ENCODE results near the gene ARHGAP33. TPM values are rescaled to one million over a fixed set of nuclear protein-coding genes. Genes with fewer than 3 reads are reported as not detected.
A peak's percentile ranks its signal among the peaks of the same experiment; 100 is the strongest.

The ARHGAP33 gene
- total and polyA plus RNA-seq, 10 of the 15 experiments (the other 5 are each of a cell fraction or from before 2014, with no cell fraction given), result 0.05 to 22.9 (median 2.3) TPM; not detected in 1

GRCh38 chr19:35748106-35749020 is 27.0 kb upstream of the ARHGAP33 start, which contains the start of gene LIN37:
LIN37 (plus strand) TSS chr19:35748576; CDS start chr19:35748725, 149 bp downstream.
- peak within 1 kb of the TSS; percentile 66 for H3K9ac ChIP-seq (ENCODE audit: control insufficient read depth, insufficient read depth, low read length)
- intact Hi-C loops (cut with micrococcal nuclease; ENCODE audit: unreplicated experiment), result loop anchor here (2.0 kb wide), 1 partner anchor 182 kb away; no protein-coding TSS in a partner anchor
- peak within 1 kb of the TSS; percentile 92 for H3K4me2 ChIP-seq (ENCODE audit: control insufficient read depth, insufficient read depth)
- H3K4me3 ChIP-seq, result peak within 1 kb of the TSS; percentile 81
- H3K79me2 ChIP-seq (ENCODE audit: control insufficient read depth, insufficient read depth, low read length), result peaks cover 17% of the 10 kb centered on the region
- DNase-seq (ENCODE audit: low read depth, low spot score) (peak; percentile 99), FAIRE-seq (peak; percentile 99), ATAC-seq (peak; percentile 85)
- POLR2A ChIA-PET, result interaction anchor here (0.6 to 1.7 kb wide), 19 partner anchors 8 to 418 kb away, joined by 3 to 27 read pairs (median 4); partner anchors contain the start of genes ARHGAP33, COX6B1, HSPB6 and PROSER3
- peak within 1 kb of the TSS; percentile 59 for H3K27ac ChIP-seq (ENCODE audit: control insufficient read depth, insufficient read depth)
- in situ Hi-C loops (cut with MboI), result no loop called here
- BruUV-seq (replicated peaks), result TSS peak; percentile 71
- CTCF ChIA-PET, result interaction anchor here (0.6 to 1.8 kb wide), 11 partner anchors 9 to 200 kb away, joined by 3 to 19 read pairs (median 4); no protein-coding TSS in a partner anchor
- H3K27me3 ChIP-seq (replicated peaks in 1 of 2; ENCODE audit: control insufficient read depth in 2 of 2, insufficient read depth in 2 of 2, low read length in 1 of 2), result no peaks in the 10 kb centered on the region
- H2AFZ ChIP-seq (ENCODE audit: control insufficient read depth, low read depth, low read length), result peak within 1 kb of the TSS; percentile 78
- peaks cover 19% of the 10 kb centered on the region for H3K4me1 ChIP-seq (ENCODE audit: control insufficient read depth, insufficient read depth, low read length)
- 5% methylated on average over 45 of the region's 45 CpGs for WGBS (ENCODE audit: insufficient coverage, insufficient replicate concordance, low lambda C conversion rate, missing lambda C conversion rate)
- SMC1A ChIA-PET (ENCODE audit: uncharacterized antibody, unreplicated experiment), result interaction anchor here (0.7 to 1.5 kb wide), 7 partner anchors 30 to 183 kb away, joined by 3 to 6 read pairs (median 4); no protein-coding TSS in a partner anchor
- H3K36me3 ChIP-seq (ENCODE audit: control insufficient read depth in 2 of 2, insufficient read depth in 2 of 2, low read length in 1 of 2), result peaks cover 0 to 2% of the 10 kb centered on the region in 2 experiments; a peak in 1 of 4 replicates
- no peaks in the 10 kb centered on the region for H4K20me1 ChIP-seq (ENCODE audit: control insufficient read depth, insufficient read depth)
- RAD21 ChIA-PET (ENCODE audit: unreplicated experiment), result interaction anchor here (0.7 to 1.9 kb wide), 15 partner anchors 9 to 238 kb away, joined by 3 to 16 read pairs (median 4); partner anchors contain the start of gene PROSER3
- H3K9me3 ChIP-seq (replicated peaks; ENCODE audit: control insufficient read depth, insufficient read depth, low read length), result no peaks in the 10 kb centered on the region
- TF ChIP-seq MTA2 (IDR thresholded peaks at IDR 0.05; ENCODE audit: low read depth), result no peak
- peak; percentile 87 for TF ChIP-seq KLF5 (IDR thresholded peaks at IDR 0.05; ENCODE audit: partially characterized antibody)
- TF ChIP-seq, protein P1, sequence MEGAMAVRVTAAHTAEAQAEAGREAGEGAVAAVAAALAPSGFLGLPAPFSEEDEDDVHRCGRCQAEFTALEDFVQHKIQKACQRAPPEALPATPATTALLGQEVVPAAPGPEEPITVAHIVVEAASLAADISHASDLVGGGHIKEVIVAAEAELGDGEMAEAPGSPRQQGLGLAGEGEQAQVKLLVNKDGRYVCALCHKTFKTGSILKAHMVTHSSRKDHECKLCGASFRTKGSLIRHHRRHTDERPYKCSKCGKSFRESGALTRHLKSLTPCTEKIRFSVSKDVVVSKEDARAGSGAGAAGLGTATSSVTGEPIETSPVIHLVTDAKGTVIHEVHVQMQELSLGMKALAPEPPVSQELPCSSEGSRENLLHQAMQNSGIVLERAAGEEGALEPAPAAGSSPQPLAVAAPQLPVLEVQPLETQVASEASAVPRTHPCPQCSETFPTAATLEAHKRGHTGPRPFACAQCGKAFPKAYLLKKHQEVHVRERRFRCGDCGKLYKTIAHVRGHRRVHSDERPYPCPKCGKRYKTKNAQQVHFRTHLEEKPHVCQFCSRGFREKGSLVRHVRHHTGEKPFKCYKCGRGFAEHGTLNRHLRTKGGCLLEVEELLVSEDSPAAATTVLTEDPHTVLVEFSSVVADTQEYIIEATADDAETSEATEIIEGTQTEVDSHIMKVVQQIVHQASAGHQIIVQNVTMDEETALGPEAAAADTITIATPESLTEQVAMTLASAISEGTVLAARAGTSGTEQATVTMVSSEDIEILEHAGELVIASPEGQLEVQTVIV (IDR thresholded peaks at IDR 0.05; ENCODE audit: borderline replicate concordance, partially characterized antibody), result peak; percentile 68
- no peak for TF ChIP-seq JUNB (IDR thresholded peaks at IDR 0.05)
- TF ChIP-seq IRF5 (IDR thresholded peaks at IDR 0.05; ENCODE audit: borderline replicate concordance), result no peak
- peak; percentile 78; the same call in 1 of the 2 replicates for TF ChIP-seq SIN3A (IDR thresholded peaks at IDR 0.05; ENCODE audit: low read depth, low read length)
- peak in 1 of 2 experiments; percentile 34; a peak in 1 of 4 replicates for TF ChIP-seq BHLHE40 (IDR thresholded peaks at IDR 0.05; ENCODE audit: borderline replicate concordance in 1 of 2, low read depth in 2 of 2, low read length in 1 of 2)
- no peak for TF ChIP-seq SUZ12 (IDR thresholded peaks at IDR 0.05; ENCODE audit: unreplicated experiment)
- TF ChIP-seq HCFC1 (IDR thresholded peaks at IDR 0.05; ENCODE audit: low read length), result peak; percentile 98
- TF ChIP-seq, protein P2, sequence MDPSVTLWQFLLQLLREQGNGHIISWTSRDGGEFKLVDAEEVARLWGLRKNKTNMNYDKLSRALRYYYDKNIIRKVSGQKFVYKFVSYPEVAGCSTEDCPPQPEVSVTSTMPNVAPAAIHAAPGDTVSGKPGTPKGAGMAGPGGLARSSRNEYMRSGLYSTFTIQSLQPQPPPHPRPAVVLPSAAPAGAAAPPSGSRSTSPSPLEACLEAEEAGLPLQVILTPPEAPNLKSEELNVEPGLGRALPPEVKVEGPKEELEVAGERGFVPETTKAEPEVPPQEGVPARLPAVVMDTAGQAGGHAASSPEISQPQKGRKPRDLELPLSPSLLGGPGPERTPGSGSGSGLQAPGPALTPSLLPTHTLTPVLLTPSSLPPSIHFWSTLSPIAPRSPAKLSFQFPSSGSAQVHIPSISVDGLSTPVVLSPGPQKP (IDR thresholded peaks at IDR 0.05; ENCODE audit: low read depth, low read length), result peak; percentile 86
- TF ChIP-seq HDAC2 (IDR thresholded peaks at IDR 0.05), result no peak
- TF ChIP-seq, protein P3, sequence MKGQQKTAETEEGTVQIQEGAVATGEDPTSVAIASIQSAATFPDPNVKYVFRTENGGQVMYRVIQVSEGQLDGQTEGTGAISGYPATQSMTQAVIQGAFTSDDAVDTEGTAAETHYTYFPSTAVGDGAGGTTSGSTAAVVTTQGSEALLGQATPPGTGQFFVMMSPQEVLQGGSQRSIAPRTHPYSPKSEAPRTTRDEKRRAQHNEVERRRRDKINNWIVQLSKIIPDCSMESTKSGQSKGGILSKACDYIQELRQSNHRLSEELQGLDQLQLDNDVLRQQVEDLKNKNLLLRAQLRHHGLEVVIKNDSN (IDR thresholded peaks at IDR 0.05; ENCODE audit: borderline replicate concordance, extremely low read length, insufficient read depth, low read depth, low read length), result no peak
- TF ChIP-seq KDM1A (IDR thresholded peaks at IDR 0.05; ENCODE audit: borderline replicate concordance), result no peak
- peak; percentile 84 for TF ChIP-seq BACH1 (IDR thresholded peaks at IDR 0.05; ENCODE audit: borderline replicate concordance)
